ENCODE data around the gene TIMP2. TPM values are rescaled to one million over a fixed set of nuclear protein-coding genes. Genes with fewer than 3 reads are reported as not detected.

Gene TIMP2
- total and polyA plus RNA-seq, 2 of the 13 experiments (the other 11 are each of a cell fraction or from before 2014, with no cell fraction given) = 3.8 to 8.5 TPM

GRCh38 chr17:78947235-78948149 lies 22.3 kb upstream of the TIMP2 start (continued):
- TF ChIP-seq POLR2AphosphoS2 (IDR thresholded peaks at IDR 0.05; ENCODE audit: low read depth, low read length) (no peak), AHR (CRISPR knock-in tag; IDR thresholded peaks at IDR 0.05) (no peak), ZBTB3 (CRISPR knock-in tag; IDR thresholded peaks at IDR 0.05; ENCODE audit: borderline replicate concordance, low read depth) (no peak), MTERF4 (CRISPR knock-in tag; IDR thresholded peaks at IDR 0.05) (no peak), ZXDC (CRISPR knock-in tag; IDR thresholded peaks at IDR 0.05) (0 out of 2 replicates have a peak, but pooled peaks have one; percentile 23), ZNF335 (CRISPR knock-in tag; IDR thresholded peaks at IDR 0.05) (0 out of 2 replicates have a peak, but pooled peaks have one; percentile 22), ATF3 (CRISPR knock-in tag; IDR thresholded peaks at IDR 0.05) (no peak; the same call in 1 of the 2 replicates), SP5 (CRISPR knock-in tag; IDR thresholded peaks at IDR 0.05; ENCODE audit: borderline replicate concordance, low read depth) (0 out of 2 replicates have a peak, but pooled peaks have one; percentile 36), SCMH1 (CRISPR knock-in tag; IDR thresholded peaks at IDR 0.05; ENCODE audit: borderline replicate concordance) (no peak), ZSCAN12 (CRISPR knock-in tag; IDR thresholded peaks at IDR 0.05) (no peak), ZFP91 (CRISPR knock-in tag; IDR thresholded peaks at IDR 0.05; ENCODE audit: borderline replicate concordance) (no peak), ZNF737 (CRISPR knock-in tag; IDR thresholded peaks at IDR 0.05; ENCODE audit: borderline replicate concordance) (no peak), ZNF800 (CRISPR knock-in tag; IDR thresholded peaks at IDR 0.05) (no peak), ZNF432 (CRISPR knock-in tag; IDR thresholded peaks at IDR 0.05; ENCODE audit: borderline replicate concordance) (no peak), KAT8 (CRISPR knock-in tag; IDR thresholded peaks at IDR 0.05) (no peak), ZNF101 (CRISPR knock-in tag; IDR thresholded peaks at IDR 0.05; ENCODE audit: borderline replicate concordance, low read depth) (no peak), ELF4 (CRISPR knock-in tag; IDR thresholded peaks at IDR 0.05; ENCODE audit: borderline replicate concordance) (no peak)
